DND-41 (cell line): ENCODE data around the gene PMPCA.

Experiments used
- ATAC-seq: fragments of 200-7000 bp; cut with Tn5 transposase; 3 replicates; pipeline ENCODE4 v1.9.1; 2021; ENCODE audit warnings: low read depth; ENCODE audit not compliant: insufficient read depth
- DNase-seq: peaks from one replicate; pipeline ENCODE4 v3.0.0-alpha.2; 2020
- H2AFZ ChIP-seq: 2 replicates; pipeline ENCODE4 v1.6.0; 2012; ENCODE audit warnings: low read depth, low read length
- H3K27ac ChIP-seq: 2 replicates; pipeline ENCODE4 v1.5.1; 2012; ENCODE audit warnings: low read length, inconsistent platforms
- H3K27me3 ChIP-seq: fragments of 200-600 bp; sonication (generic); 2 replicates; pipeline ENCODE4 v1.6.0; 2012; ENCODE audit warnings: low read length, mild to moderate bottlenecking, inconsistent platforms; ENCODE audit not compliant: insufficient read depth, poor library complexity
- H3K36me3 ChIP-seq: 2 replicates; pipeline ENCODE4 v1.5.1; 2012; ENCODE audit warnings: low read length, inconsistent platforms; ENCODE audit not compliant: insufficient read depth
- H3K4me1 ChIP-seq: 2 replicates; pipeline ENCODE4 v1.5.1; 2012; ENCODE audit warnings: mild to moderate bottlenecking, low read length; ENCODE audit not compliant: insufficient read depth
- H3K4me2 ChIP-seq: 2 replicates; pipeline ENCODE4 v1.6.0; 2012; ENCODE audit warnings: mild to moderate bottlenecking, moderate library complexity, low read length, inconsistent platforms; ENCODE audit not compliant: insufficient read depth
- H3K4me3 ChIP-seq, 2 experiments: fragments of 200-600 bp in 1 of 2; shearing (Covaris generic) in 1 of 2; 2 replicates each; pipeline ENCODE4 v1.5.1; 2012 to 2016; ENCODE audit warnings: inconsistent platforms in 2 of 2, low read length in 2 of 2, mild to moderate bottlenecking in 2 of 2, low read depth in 1 of 2, moderate library complexity in 1 of 2
- H3K79me2 ChIP-seq: 2 replicates; pipeline ENCODE4 v1.6.0; 2012; ENCODE audit warnings: low read length, inconsistent platforms; ENCODE audit not compliant: insufficient read depth
- H3K9ac ChIP-seq: 2 replicates; pipeline ENCODE4 v1.6.0; 2012; ENCODE audit warnings: low read depth, mild to moderate bottlenecking, inconsistent platforms, low read length, moderate library complexity
- H3K9me3 ChIP-seq: 2 replicates; pipeline ENCODE4 v1.5.1; 2012; ENCODE audit warnings: low read length, moderate library complexity, mild to moderate bottlenecking, inconsistent platforms; ENCODE audit not compliant: insufficient read depth, severe bottlenecking
- H4K20me1 ChIP-seq: 2 replicates; pipeline ENCODE4 v1.6.0; 2012; ENCODE audit warnings: low read length; ENCODE audit not compliant: insufficient read depth
- CTCF ChIP-seq: IDR thresholded peaks from 2 replicates; pipeline ENCODE4 v1.5.1; 2012; ENCODE audit warnings: borderline replicate concordance, low read length, moderate library complexity, mild to moderate bottlenecking; ENCODE audit not compliant: poor library complexity, severe bottlenecking; ENCODE audit errors: extremely low read depth
- EZH2 ChIP-seq: IDR thresholded peaks from 3 replicates; pipeline ENCODE4 v1.6.1; 2012; ENCODE audit warnings: borderline replicate concordance, low read depth, mild to moderate bottlenecking, moderate library complexity, low read length, inconsistent platforms; ENCODE audit not compliant: severe bottlenecking

The PMPCA gene

GRCh38 chr9:136394312-136395019, 16.0 kb upstream of the PMPCA start:
- Histone ChIP-seq H3K9me3 (no peaks in the 10 kb centered on the region), H3K4me1 (peaks cover 15% of the 10 kb centered on the region), H3K27me3 (no peaks in the 10 kb centered on the region), H3K9ac (no peak overlapping the region), H3K27ac (no peak overlapping the region), H3K79me2 (peaks cover 20% of the 10 kb centered on the region), H4K20me1 (peaks cover 20% of the 10 kb centered on the region), H2AFZ (no peak overlapping the region), H3K4me3 (no peak overlapping the region), H3K36me3 (peaks cover 76% of the 10 kb centered on the region), H3K4me2 (no peak overlapping the region)
- DNase-seq (no peak), ATAC-seq (no peak)
- no peak for TF ChIP-seq CTCF
- no peak for TF ChIP-seq EZH2

DNA sequence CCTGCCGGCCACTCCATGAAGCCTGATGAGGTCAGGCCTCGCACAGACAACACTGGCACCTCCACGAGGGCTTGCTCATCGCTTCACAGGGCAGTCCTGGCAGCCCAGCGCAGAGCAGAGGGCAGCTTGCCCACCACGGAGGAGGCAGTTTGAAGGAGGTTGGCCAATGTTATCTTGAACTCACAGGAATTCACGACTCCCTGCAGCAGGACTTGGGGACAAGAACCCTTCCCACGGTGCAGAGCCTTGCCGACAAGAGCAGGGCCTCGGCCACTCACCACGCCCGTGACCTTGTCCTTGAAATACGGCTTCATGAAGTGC, 15.5 kb upstream of the PMPCA start:
- peaks cover 26% of the 10 kb centered on the region for H3K79me2 ChIP-seq
- no peak overlapping the region for H3K27ac ChIP-seq
- TF ChIP-seq EZH2: no peak
- TF ChIP-seq CTCF: no peak
- H3K9ac ChIP-seq: no peak overlapping the region
- H3K27me3 ChIP-seq: no peaks in the 10 kb centered on the region
- no peak overlapping the region for H3K4me2 ChIP-seq
- H4K20me1 ChIP-seq: peaks cover 18% of the 10 kb centered on the region
- H3K4me1 ChIP-seq: peaks cover 16% of the 10 kb centered on the region
- ATAC-seq: no peak
- no peak overlapping the region for H3K4me3 ChIP-seq
- H3K36me3 ChIP-seq: peaks cover 70% of the 10 kb centered on the region
- DNase-seq: no peak
- H3K9me3 ChIP-seq: no peaks in the 10 kb centered on the region
- no peak overlapping the region for H2AFZ ChIP-seq

DNA sequence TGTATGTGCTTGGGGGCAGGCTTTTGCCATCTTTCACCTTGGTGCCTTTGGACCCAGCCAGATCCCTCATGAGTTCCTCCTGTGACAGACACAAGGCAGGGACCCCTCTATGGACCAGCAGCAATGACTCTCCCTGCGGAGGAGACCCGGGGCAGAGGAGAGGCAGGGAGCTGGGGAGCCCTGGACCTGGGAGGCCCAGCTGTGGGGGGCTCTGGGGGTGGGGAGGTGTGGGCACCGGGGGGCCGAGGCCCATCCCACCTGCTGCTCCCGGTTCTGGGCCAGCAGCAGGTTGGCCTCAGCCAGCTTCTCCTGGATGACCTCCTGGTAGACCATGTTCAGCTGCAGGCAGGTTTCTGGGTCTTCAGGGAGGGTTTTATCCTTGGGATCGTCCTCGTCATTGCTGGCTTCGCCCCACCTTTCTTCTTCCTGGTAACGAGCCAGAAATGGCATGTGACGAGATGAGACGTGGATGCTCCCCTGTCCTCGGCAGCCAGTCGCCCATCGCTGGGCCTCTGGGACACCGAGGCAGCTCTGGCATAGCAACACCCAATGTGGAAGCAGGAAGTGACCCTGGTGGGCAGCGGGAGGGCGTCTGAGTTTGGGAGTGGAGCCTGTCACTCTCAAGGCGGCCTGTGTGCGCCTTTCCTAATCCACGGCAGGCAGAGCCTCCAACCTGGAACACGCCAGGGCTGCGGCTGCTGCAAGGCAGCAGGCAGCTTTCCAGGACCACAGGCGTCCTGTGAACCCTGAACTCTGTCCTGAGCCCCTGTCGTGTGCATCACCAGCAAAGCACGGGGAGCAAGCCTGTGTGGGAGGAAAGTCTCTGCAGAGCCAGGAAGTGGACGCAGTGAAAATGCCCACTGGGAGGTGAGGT, 14.9 kb upstream of the PMPCA start:
- Histone ChIP-seq H3K4me1 (peaks cover 21% of the 10 kb centered on the region), H3K4me3 (no peak overlapping the region), H4K20me1 (peaks cover 17% of the 10 kb centered on the region), H3K4me2 (no peak overlapping the region), H3K27ac (no peak overlapping the region), H3K27me3 (no peaks in the 10 kb centered on the region), H3K79me2 (peaks cover 26% of the 10 kb centered on the region), H3K9me3 (no peaks in the 10 kb centered on the region), H3K9ac (no peak overlapping the region), H3K36me3 (peaks cover 69% of the 10 kb centered on the region), H2AFZ (no peak overlapping the region)
- DNase-seq (no peak), ATAC-seq (no peak)
- no peak for TF ChIP-seq EZH2
- TF ChIP-seq CTCF: no peak
